GM23248 (cell line): Measurements from ENCODE around the gene ASIC5.

Experiments
- EZH2 ChIP-seq: fragments of 200-600 bp; sonication (generic); IDR thresholded peaks from 2 replicates; pipeline ENCODE4 v1.6.1; 2018; ENCODE audit warnings: antibody characterized with exemption, mild to moderate bottlenecking; ENCODE audit not compliant: insufficient read depth, poor library complexity, severe bottlenecking
- EZH2phosphoT487 ChIP-seq: fragments of 200-600 bp; sonication (generic); IDR thresholded peaks from 2 replicates; pipeline ENCODE4 v1.6.1; 2018; ENCODE audit warnings: antibody characterized with exemption, moderate library complexity, mild to moderate bottlenecking, low read depth; ENCODE audit not compliant: insufficient read depth

DNA sequence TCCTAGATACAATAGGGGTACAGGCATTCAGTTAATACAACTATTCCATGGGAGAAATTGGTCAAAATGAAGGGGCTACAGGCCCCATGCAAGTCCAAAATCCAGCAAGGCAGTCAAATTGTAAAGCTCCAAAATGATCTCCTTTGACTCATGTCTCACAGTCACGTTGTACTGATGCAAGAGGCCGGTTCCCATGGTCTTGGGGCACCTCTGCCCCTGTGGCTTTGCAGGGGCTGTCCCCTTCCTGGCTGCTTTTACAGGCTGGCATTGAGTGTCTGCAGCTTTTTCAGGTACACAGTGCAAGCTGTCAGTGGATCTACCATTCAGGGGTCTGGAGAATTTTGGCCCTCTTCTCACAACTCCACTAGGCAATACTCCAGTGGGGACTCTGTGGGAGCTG, 12.5 kb upstream of the ASIC5 start:
- TF ChIP-seq EZH2phosphoT487 (no peak), EZH2 (no peak)
